Erythroblast (primary cell): ENCODE measurements around the gene MTNR1A.

Experiments
- GATA1 ChIP-seq: IDR thresholded peaks from 2 replicates; pipeline ENCODE4 v1.6.1; 2011; ENCODE audit warnings: low read depth, mild to moderate bottlenecking, control low read depth, low read length, moderate library complexity
- POLR2A ChIP-seq: IDR thresholded peaks from 2 replicates; pipeline ENCODE4 v1.6.1; 2011; ENCODE audit warnings: mild to moderate bottlenecking, low read length

DNA sequence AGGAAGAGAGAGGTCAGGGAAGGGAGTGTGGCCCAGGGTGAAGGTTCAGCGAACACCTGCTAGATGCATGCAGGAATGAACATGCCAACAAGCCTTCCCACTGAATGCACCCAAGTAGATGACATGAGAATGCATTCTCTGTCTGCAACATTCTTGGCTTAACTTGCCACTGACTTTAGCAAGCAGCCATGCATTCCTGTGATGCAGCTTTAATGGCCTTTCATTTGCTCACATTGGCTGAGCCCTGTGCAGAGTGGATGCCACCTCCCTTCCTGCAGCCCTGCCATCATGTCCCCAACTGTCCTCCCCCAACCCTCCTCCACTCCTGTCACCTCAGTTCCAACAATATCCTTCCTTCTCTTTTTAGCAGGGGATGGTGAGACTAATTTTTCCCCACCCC is 25.3 kb upstream of the MTNR1A start:
- TF ChIP-seq POLR2A (no peak), GATA1 (no peak)
